NB4 (cell line): Measurements from ENCODE around the gene COMMD1.

ENCODE experiments used
- CTCF ChIP-seq: IDR thresholded peaks from one replicate; pipeline ENCODE4 v1.5.1; 2012; ENCODE audit warnings: low read depth, low read length
- MAX ChIP-seq: IDR thresholded peaks from 2 replicates; pipeline ENCODE4 v1.6.1; 2011; ENCODE audit warnings: low read depth, low read length

- TF ChIP-seq MAX = no peak
- TF ChIP-seq CTCF = no peak
Measured at GRCh38 chr2:61909116-61909515, 3.6 kb downstream of the COMMD1 start.
